GM19351 (cell line): Measurements from ENCODE around the gene FAM174A.
A peak's percentile ranks its signal among the peaks of the same experiment; 100 is the strongest.

ENCODE experiments used
- ATAC-seq: cut with Tn5 transposase; IDR thresholded peaks from one replicate; pipeline ENCODE4 v1.9.1; 2021; ENCODE audit warnings: mild to moderate bottlenecking, moderate library complexity; ENCODE audit not compliant: unreplicated experiment

FAM174A gene

GRCh38 chr5:100535060-100536005, at the start of gene FAM174A:
Gene FAM174A, plus strand, starts transcription at chr5:100535374. Its CDS starts 157 bp downstream, at chr5:100535531.
- ATAC-seq: peak; percentile 94

- no peak for ATAC-seq
These were observed 41.2 kb upstream of the FAM174A start for GRCh38 chr5:100493996-100494395.

GRCh38 chr5:100496296-100496695, 38.9 kb upstream of the FAM174A start:
- no peak for ATAC-seq

GRCh38 chr5:100502684-100503083, 32.5 kb upstream of the FAM174A start:
- no peak for ATAC-seq

GRCh38 chr5:100505984-100506670, 29.0 kb upstream of the FAM174A start:
- ATAC-seq: no peak

- ATAC-seq: no peak
These were observed 18.9 kb upstream of the FAM174A start for GRCh38 chr5:100516285-100516684.

GRCh38 chr5:100517301-100517974, 17.7 kb upstream of the FAM174A start:
- no peak for ATAC-seq

- ATAC-seq: no peak
These were observed 16.8 kb upstream of the FAM174A start for GRCh38 chr5:100518377-100518776.

GRCh38 chr5:100519075-100519474, 16.1 kb upstream of the FAM174A start:
- ATAC-seq: peak; percentile 61

GRCh38 chr5:100520348-100520747, 14.8 kb upstream of the FAM174A start:
- ATAC-seq: no peak

GRCh38 chr5:100537946-100538345, 2.8 kb downstream of the FAM174A start:
- ATAC-seq: no peak

- no peak for ATAC-seq
These were observed 4.3 kb downstream of the FAM174A start for GRCh38 chr5:100539519-100539918.

- ATAC-seq: no peak
These were observed 6.9 kb downstream of the FAM174A start for GRCh38 chr5:100542086-100542485.

- ATAC-seq: no peak
These were observed 10.8 kb downstream of the FAM174A start for GRCh38 chr5:100546001-100546400.

- peak; percentile 94 for ATAC-seq
These were observed 15.4 kb downstream of the FAM174A start for GRCh38 chr5:100550531-100551051.

GRCh38 chr5:100551183-100551582, 16.0 kb downstream of the FAM174A start:
- peak; percentile 0 for ATAC-seq

GRCh38 chr5:100553209-100553608, 18.0 kb downstream of the FAM174A start:
- no peak for ATAC-seq

- ATAC-seq: no peak
These were observed 25.7 kb downstream of the FAM174A start for GRCh38 chr5:100560860-100561259.

GRCh38 chr5:100562821-100563220, 27.6 kb downstream of the FAM174A start:
- no peak for ATAC-seq

GRCh38 chr5:100566382-100567141, 31.4 kb downstream of the FAM174A start:
- no peak for ATAC-seq
